Inflammatory macrophage treated with lipopolysaccharide for 4 hours (primary cell): Measurements from ENCODE around the gene IGF2.

Source experiments
- DNase-seq: peaks from one replicate; pipeline ENCODE4 v3.0.0-alpha.2; 2020

Gene IGF2

DNA sequence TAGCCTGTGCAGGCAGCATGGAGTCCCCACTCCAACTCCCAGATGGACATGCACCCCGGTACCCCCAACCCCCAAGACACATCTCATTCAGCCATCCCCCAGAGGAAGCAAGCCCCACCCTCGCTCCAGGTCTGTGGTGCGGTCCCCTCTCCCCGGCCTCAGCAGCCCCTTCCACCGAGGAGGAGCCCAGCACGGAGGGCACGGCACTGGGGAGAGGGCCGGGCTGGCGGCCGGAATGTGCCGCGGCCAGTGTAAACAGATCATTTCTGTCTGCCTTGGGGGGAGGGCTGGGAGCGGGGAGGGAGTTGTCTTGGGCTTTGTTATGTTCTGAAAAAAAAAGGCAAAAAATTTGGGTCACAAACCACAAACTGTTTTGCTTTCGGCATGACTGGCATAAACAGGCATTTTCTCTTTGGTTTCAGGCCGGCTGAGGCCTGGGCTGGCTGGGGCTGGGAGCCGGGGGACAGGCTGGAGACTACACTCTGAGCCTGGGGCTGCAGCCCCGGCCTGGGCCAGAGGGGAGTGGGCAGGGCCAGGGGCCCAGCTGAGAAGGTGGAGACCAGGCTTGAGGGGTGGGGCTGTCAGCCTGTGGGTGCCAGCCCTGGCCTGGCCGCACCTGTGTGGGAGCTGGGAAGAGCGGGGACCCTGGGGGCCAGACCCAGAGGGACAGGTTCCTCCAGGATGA, 16.8 kb downstream of the IGF2 start:
- DNase-seq, result no peak

- no peak for DNase-seq
Measured at GRCh38 chr11:2121227-2122130, 17.7 kb downstream of the IGF2 start.

DNA sequence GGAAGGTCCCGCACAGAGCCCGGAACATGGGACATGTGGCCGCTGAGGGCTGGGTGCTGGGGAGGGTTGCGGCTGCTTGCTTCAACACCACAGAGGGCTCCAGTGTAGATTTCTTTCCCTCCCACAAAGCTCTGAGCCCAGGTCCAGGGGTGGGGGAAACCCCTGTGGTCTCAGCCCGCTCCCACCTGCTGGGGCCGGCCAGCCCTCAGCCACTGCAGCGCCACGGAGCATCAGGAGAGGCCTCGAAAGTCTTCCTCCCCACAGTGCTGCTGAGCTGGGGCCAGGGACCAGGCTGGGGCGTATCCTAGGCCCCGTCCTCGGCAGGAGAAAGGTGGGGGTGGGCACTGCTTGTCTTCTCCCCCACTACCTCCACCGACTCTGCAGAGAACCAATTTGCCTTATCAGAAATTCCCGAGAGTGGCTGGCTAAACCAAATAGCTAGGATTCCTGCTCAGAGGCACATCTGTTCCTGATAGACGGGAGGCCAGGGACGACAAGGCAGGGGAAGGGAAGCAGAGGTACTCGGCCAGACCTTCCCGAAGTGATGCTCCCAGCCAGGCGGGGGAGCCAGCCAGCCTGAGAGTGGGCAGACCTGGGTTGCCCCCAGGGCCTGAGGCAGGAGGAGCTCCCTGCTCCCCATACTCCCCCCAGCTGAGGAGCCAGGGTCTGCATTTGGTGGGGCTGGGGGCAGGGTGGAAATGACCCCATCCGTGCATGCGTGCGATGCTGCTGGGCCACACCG, 18.7 kb downstream of the IGF2 start:
- DNase-seq, result no peak

GRCh38 chr11:2118677-2119076, 20.5 kb downstream of the IGF2 start:
- DNase-seq, result no peak

GRCh38 chr11:2116680-2117079, 22.5 kb downstream of the IGF2 start:
- DNase-seq, result no peak

DNA sequence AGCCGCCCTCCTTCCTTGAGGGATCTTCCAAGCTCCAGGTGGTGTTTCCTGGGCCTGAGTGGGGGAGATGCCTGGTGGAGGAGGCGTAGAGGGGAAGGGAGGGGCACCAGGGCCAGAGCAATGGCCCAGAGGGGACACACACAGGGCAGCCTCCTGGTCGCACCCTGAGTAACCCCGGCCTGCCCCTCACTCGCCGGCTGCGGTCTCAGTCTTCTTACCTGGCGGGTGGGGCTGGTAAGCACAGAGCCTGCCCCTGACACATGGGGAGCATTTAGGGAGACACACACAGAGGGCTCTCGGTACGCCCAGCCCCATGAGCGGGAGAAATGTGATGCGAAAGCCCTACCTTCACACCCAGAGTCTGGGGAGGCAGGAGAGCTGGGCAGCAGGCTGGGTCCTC, 23.9 kb downstream of the IGF2 start:
- DNase-seq, result no peak

DNA sequence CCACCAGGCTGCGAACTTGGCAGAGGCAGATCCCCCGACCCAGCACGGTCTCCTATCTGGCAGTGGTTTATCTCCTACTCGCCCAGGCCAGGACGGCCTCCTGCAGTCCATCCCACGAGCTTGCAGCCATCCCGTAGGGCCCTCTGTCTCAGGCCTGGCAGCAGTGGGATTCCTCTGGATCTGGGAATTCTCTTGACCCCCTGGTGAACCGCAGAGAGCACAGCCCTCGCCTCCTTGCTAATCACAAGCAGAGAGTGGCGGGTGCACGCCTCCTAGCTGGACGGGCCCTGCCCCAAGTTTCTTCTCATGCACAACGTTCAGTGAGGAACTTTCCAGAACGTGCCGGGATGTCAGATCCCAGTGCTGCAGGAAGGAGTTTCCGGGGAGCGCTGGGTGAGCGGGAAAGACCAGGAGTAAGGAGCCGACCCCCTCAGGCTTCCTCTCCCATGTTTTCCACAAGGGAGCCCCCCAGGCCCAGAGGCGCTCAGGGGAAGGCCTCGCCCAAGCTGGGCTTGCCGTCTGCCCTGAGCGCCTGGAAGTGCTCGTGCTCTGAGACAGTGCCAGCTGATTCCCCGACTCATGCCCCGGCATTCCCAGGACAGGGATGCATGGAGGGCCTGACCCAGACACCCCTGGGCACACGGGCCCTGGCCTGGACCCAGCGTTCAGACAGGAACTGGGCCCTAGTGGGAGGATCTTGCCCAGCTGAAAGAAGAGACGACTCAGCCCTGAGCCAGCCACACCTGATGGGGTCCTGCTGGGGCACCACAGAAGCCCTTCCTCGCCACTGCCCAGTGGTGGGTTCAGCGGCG, 24.6 kb downstream of the IGF2 start:
- DNase-seq, result no peak

DNA sequence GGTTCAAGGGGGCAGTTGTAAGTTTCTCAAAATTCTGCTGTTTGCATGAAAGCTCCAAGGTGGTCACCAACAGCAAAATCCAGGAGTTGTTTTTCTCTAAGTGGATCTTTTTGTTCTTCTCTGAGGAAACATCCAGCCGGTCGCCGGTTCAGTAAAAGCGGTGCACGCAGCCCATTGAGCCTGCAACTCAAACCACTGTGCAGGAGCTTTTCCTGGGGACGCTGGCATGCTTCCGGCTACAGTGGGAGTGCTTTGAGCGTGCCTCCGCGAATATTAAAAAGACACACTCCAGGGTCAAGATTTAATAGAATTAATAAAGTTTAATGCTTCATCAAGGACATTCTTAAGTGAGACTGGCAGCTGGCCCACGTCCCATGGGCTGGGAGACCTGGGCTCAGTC, 25.4 kb downstream of the IGF2 start:
- DNase-seq, result no peak

- no peak for DNase-seq
Measured at GRCh38 chr11:2110521-2110920, 28.7 kb downstream of the IGF2 start.

- DNase-seq, result no peak
Measured at GRCh38 chr11:2109541-2110019, 29.6 kb downstream of the IGF2 start.

- DNase-seq, result no peak
Measured at GRCh38 chr11:2108675-2109491, 30.3 kb downstream of the IGF2 start.

DNA sequence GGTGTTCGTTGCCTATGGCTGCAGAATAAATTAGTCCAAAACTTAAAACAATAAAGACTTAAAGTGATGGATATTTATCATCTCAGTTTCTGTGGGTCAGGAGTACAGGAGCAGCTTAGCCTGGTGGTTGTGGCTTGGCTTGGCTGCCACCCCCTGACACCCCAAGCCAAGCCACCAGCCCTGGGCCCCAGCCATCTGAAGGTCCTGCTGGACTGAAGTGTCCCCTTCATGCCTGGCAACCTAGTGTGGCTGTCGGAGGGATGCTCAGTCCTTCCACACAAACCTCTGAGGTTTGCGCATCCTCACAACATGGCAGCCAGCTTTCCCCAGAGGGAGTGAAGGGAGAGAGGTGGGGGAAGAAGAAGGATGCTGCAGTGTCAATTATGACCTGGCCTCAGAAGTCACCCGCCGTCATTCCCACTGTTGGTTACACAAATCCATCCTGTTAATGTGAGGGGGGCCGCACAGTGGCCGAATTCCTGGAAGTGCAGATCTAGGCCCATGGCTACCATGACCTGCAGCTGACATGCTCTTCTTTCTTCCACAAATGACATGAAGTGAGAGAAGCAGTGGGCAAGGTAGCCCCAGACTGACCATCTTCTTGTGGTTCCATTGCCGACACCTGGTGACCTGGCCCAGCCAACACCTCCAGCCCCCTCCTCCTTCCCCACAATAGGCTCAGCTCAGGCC, 31.1 kb downstream of the IGF2 start:
- DNase-seq, result no peak

- DNase-seq, result no peak
Measured at GRCh38 chr11:2107521-2107920, 31.7 kb downstream of the IGF2 start.

DNA sequence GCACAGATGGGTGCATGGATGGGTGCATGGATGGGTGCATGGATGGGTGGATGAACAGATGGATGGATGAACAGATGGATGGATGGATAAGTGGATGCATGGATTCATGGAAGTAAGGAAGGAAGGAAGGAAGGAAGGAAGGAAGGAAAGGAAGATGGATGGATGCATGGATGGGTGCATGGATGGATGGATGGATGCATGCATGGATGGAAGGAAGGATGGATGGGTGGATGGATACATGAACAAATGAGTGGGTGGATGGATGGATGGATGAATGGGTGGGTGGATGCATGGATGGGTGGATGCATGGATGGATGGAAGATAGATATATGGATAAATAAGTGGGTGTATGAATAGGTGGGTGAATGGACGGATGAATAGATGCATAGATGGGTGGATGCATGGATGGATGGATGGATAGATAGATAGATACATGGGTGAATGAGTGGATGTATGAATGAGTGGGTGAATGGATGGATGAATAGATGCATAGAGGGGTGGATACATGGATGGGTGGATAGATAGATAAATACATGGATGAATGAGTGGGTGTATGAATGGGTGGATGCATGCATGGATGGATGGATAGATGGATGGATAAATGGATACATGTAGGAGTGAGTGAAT, 32.5 kb downstream of the IGF2 start:
- no peak for DNase-seq

DNA sequence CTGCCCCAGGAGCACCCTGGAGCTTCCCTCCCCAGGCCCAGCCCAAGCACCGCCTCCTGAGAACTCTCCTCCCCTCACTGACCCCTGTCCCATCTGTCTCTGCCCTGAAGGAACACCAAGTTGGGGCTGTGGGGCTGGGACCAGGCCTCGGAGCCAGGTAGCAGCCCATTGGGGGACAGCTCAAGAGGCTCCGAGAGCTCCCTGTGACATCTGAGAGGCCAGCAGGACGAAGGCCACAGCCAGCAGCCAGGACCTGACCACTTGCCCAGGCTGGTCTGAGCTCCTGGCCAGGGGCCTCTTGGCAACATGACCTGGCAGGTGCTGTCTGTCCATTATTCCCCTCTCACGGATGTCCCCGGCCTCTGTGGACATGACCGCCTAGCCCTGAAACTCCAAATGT, 33.7 kb downstream of the IGF2 start:
- no peak for DNase-seq

DNA sequence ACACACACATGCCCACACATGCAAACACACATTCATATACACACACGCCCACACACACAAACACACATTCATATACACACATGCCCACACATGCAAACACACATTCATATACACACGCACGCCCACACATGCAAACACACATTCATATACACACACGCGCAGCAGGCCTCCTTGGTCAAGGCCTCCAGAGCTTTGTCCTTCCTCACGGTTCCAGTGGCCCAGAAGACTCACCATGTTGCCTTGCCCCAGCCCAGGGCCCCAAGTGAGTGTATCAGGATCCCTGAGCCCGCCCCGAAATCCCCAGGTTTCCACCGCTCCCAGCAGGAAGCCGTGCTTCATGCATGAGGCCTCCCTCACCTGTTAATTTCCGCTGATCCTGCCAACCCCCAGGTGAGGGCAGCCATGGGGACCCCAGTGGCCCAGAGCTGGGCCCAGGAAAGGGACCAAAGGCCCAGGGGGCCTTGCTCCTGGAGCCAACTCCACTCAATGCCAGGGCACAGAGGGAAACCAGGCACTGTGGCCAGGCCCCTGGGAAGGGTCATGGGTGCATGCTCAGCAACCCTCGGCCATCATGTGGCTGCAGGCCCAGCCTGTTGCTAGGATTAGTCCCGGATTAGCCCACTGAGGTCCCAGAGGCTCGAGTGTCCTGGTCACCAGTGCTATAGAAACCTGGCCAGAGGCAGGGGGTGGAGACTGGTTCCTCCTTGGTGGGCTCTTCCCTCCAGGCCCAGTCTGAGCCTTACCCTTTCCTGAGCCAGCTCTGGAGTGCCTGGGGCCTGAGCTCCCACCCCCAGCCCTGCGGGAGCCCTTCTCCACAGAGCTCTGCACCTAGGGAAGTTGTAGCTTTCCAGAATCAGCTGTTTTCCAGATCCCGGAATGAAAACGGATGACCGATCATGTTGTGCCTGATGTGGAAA, 34.4 kb downstream of the IGF2 start:
- DNase-seq, result no peak

- DNase-seq, result no peak
Measured at GRCh38 chr11:2103668-2104523, 35.3 kb downstream of the IGF2 start.

DNA sequence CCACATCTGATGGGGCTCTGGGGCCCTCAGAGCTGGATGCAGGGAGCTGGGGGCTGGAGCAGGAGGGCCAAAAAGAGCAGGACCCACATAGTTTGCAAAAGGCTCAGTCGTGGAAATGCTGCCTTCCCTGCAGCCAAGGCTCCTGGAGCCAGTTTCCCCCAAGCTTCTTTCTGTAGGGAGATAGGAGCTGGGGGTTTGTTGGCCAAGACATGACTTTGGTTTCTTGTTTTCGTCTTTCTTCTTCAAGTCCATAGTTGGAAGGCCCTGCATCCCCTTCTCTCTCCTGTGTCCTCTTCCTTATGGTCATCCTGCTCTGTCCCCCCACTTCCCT, 36.3 kb downstream of the IGF2 start:
- no peak for DNase-seq
